Right cardiac atrium (tissue), 5 donors: ENCODE results near the gene TTLL5. TPM values are rescaled to one million over a fixed set of nuclear protein-coding genes. Genes with fewer than 3 reads are reported as not detected.
A peak's percentile ranks its signal among the peaks of the same experiment; 100 is the strongest.

Source experiments
- ATAC-seq, 2 donors: fragments of 200-7000 bp; cut with Tn5 transposase; one replicate each; pipeline versions ENCODE4 v1.8.0 to v1.9.1; 2020; ENCODE audit warnings: moderate library complexity in 2 of 2, mild to moderate bottlenecking in 1 of 2
- DNase-seq, 3 donors: peaks; one replicate each; pipeline ENCODE4 v3.0.0-alpha.2; 2020
- H3K27ac ChIP-seq: one replicate; pipeline ENCODE4 v1.5.1; 2013; ENCODE audit warnings: mild to moderate bottlenecking, low read length, control low read depth, moderate library complexity
- H3K27me3 ChIP-seq: one replicate; pipeline ENCODE4 v1.6.1; 2013; ENCODE audit not compliant: control insufficient read depth, insufficient read depth
- H3K4me1 ChIP-seq: one replicate; pipeline ENCODE4 v1.6.1; 2013; ENCODE audit warnings: low read length; ENCODE audit not compliant: control insufficient read depth, insufficient read depth
- H3K4me3 ChIP-seq: one replicate; pipeline ENCODE4 v1.5.1; 2013; ENCODE audit warnings: low read length, control low read depth
- H3K9me3 ChIP-seq: one replicate; pipeline ENCODE4 v1.6.1; 2013; ENCODE audit warnings: low read length; ENCODE audit not compliant: control insufficient read depth
- WGBS: extraction: QIAGEN DNeasy Blood & Tissue Kit; methylation state at CpG from one replicate; pipeline ENCODE4 v1.1.7; 2013; 5-methylcytosine and 5-hydroxymethylcytosine counted together
- intact Hi-C, 4 donors: fragments of 100-400 bp; cut with DNase I; formaldehyde crosslinking; loops; one replicate each; pipeline versions ENCODE4 v1.11.0 to v1.14.0; 2022 to 2023
- polyA plus RNA-seq: library from polyadenylated mRNA; stranded (reverse); fragments of 200-250 nt; gene quantifications from one replicate; pipeline ENCODE4 v1.2.3, GENCODE V29; 2013
- total RNA-seq, 4 donors: library from RNA; stranded (reverse); fragmentation: NEBNext Ultra II Directional; extraction: Animal tissue kit (Norgen Biotek cat#: 25700); gene quantifications; one replicate each; pipeline ENCODE4 v1.2.1, GENCODE V29; 2021
- donor health status: healthy with polysubstance abuse.
- donor health status: DM: no; HTN: yes; CAD: no.
- donor health status: DM: no; HTN: no; CAD: no.
- donor health status: DM: no; HTN: yes; CAD: no; lungs with severe emphysema.
- donor health status: DM: yes; HTN: yes; CAD: no.

TTLL5 gene
- total and polyA plus RNA-seq, 5 donors = 8.0 to 22.2 (median 20.0) TPM

- Histone ChIP-seq H3K4me3 (no peak overlapping the region), H3K9me3 (no peaks in the 10 kb centered on the region), H3K4me1 (peaks cover 4% of the 10 kb centered on the region), H3K27me3 (no peaks in the 10 kb centered on the region), H3K27ac (peak overlapping the region; percentile 37)
- WGBS = 94% methylated on average over 1 of the region's 1 CpG
- intact Hi-C loops = no loop called here
- no peak for ATAC-seq
- no peak for DNase-seq
These were observed 205.9 kb downstream of the TTLL5 start for GRCh38 chr14:75866970-75867369.

GRCh38 chr14:75871181-75871880 lies 210.3 kb downstream of the TTLL5 start:
- intact Hi-C loops = no loop called here
- WGBS = 36% methylated on average over 6 of the region's 6 CpGs
- H3K4me3 ChIP-seq = no peak overlapping the region
- peaks cover 6% of the 10 kb centered on the region for H3K4me1 ChIP-seq
- ATAC-seq (no peak), DNase-seq (no peak)
- no peak overlapping the region for H3K27ac ChIP-seq
- no peaks in the 10 kb centered on the region for H3K9me3 ChIP-seq
- H3K27me3 ChIP-seq = no peaks in the 10 kb centered on the region

GRCh38 chr14:75875958-75876357 lies 214.9 kb downstream of the TTLL5 start:
- Histone ChIP-seq H3K4me1 (peaks cover 3% of the 10 kb centered on the region), H3K27me3 (no peaks in the 10 kb centered on the region), H3K9me3 (no peaks in the 10 kb centered on the region), H3K4me3 (no peak overlapping the region), H3K27ac (no peak overlapping the region)
- DNase-seq (no peak), ATAC-seq (no peak)
- 78% methylated on average over 1 of the region's 1 CpG for WGBS
- intact Hi-C loops = no loop called here

- Histone ChIP-seq H3K4me3 (no peak overlapping the region), H3K27me3 (no peaks in the 10 kb centered on the region), H3K27ac (no peak overlapping the region), H3K9me3 (no peaks in the 10 kb centered on the region), H3K4me1 (peaks cover 2% of the 10 kb centered on the region)
- intact Hi-C loops = no loop called here
- 50% methylated on average over 3 of the region's 3 CpGs for WGBS
- DNase-seq (peak in 1 of 3 donors; percentile 47), ATAC-seq (peak; percentile 69 to 75)
These were observed 215.5 kb downstream of the TTLL5 start for GRCh38 chr14:75876530-75876929.

GRCh38 chr14:75877292-75877691 lies 216.2 kb downstream of the TTLL5 start:
- Histone ChIP-seq H3K27me3 (no peaks in the 10 kb centered on the region), H3K27ac (no peak overlapping the region), H3K4me3 (no peak overlapping the region), H3K9me3 (no peaks in the 10 kb centered on the region), H3K4me1 (peaks cover 2% of the 10 kb centered on the region)
- peak; percentile 74 to 92 for ATAC-seq
- 66% methylated on average over 1 of the region's 1 CpG for WGBS
- DNase-seq = peak in 2 of 3 donors; percentile 42 to 72
- intact Hi-C loops = no loop called here

GRCh38 chr14:75877884-75878283 lies 216.8 kb downstream of the TTLL5 start:
- intact Hi-C loops = no loop called here
- ATAC-seq (no peak), DNase-seq (no peak)
- peaks cover 2% of the 10 kb centered on the region for H3K4me1 ChIP-seq
- H3K4me3 ChIP-seq = no peak overlapping the region
- H3K27me3 ChIP-seq = no peaks in the 10 kb centered on the region
- no peaks in the 10 kb centered on the region for H3K9me3 ChIP-seq
- H3K27ac ChIP-seq = no peak overlapping the region
- 70% methylated on average over 4 of the region's 4 CpGs for WGBS

- no peaks in the 10 kb centered on the region for H3K27me3 ChIP-seq
- H3K4me3 ChIP-seq = no peak overlapping the region
- 84% methylated on average over 3 of the region's 3 CpGs for WGBS
- intact Hi-C loops = no loop called here
- H3K27ac ChIP-seq = no peak overlapping the region
- peaks cover 2% of the 10 kb centered on the region for H3K4me1 ChIP-seq
- no peaks in the 10 kb centered on the region for H3K9me3 ChIP-seq
- DNase-seq (no peak), ATAC-seq (no peak)
These were observed 218.0 kb downstream of the TTLL5 start for GRCh38 chr14:75879031-75879430.

GRCh38 chr14:75880512-75880911 lies 219.5 kb downstream of the TTLL5 start:
- Histone ChIP-seq H3K9me3 (no peaks in the 10 kb centered on the region), H3K4me3 (no peak overlapping the region), H3K27me3 (no peaks in the 10 kb centered on the region), H3K4me1 (peaks cover 2% of the 10 kb centered on the region), H3K27ac (no peak overlapping the region)
- ATAC-seq (no peak), DNase-seq (no peak)
- intact Hi-C loops = no loop called here
- WGBS = 98% methylated on average over 1 of the region's 1 CpG

- DNase-seq (no peak), ATAC-seq (no peak)
- Histone ChIP-seq H3K27me3 (no peaks in the 10 kb centered on the region), H3K4me1 (no peaks in the 10 kb centered on the region), H3K9me3 (no peaks in the 10 kb centered on the region), H3K27ac (no peak overlapping the region), H3K4me3 (no peak overlapping the region)
- 97% methylated on average over 5 of the region's 5 CpGs for WGBS
- intact Hi-C loops = no loop called here
These were observed 220.9 kb downstream of the TTLL5 start for GRCh38 chr14:75881994-75882393.

GRCh38 chr14:75884198-75884611 lies 223.2 kb downstream of the TTLL5 start:
- Histone ChIP-seq H3K4me1 (no peaks in the 10 kb centered on the region), H3K9me3 (no peaks in the 10 kb centered on the region), H3K27me3 (no peaks in the 10 kb centered on the region), H3K27ac (no peak overlapping the region), H3K4me3 (no peak overlapping the region)
- ATAC-seq = peak in 1 of 2 donors; percentile 29
- intact Hi-C loops = no loop called here
- no peak for DNase-seq
- WGBS = 69% methylated on average over 6 of the region's 6 CpGs

GRCh38 chr14:75885829-75886228 lies 224.8 kb downstream of the TTLL5 start:
- Histone ChIP-seq H3K27ac (no peak overlapping the region), H3K4me3 (no peak overlapping the region)
- peak in 1 of 2 donors; percentile 68 for ATAC-seq

More at GRCh38 chr14:75885829-75886228, 224.8 kb downstream of the TTLL5 start:
- H3K4me1 ChIP-seq = no peaks in the 10 kb centered on the region
- no peaks in the 10 kb centered on the region for H3K9me3 ChIP-seq
- H3K27me3 ChIP-seq = no peaks in the 10 kb centered on the region
- DNase-seq = no peak
- 75% methylated on average over 2 of the region's 2 CpGs for WGBS
- intact Hi-C loops = no loop called here
